IMR-90 (cell line): ENCODE measurements around the gene RNF130. TPM values are rescaled to one million over a fixed set of nuclear protein-coding genes. Genes with fewer than 3 reads are reported as not detected.

Experiments used
- ATAC-seq: fragments of 200-7000 bp; cut with Tn5 transposase; 2 replicates; pipeline ENCODE4 v1.9.1; 2020; ENCODE audit warnings: low read depth, mild to moderate bottlenecking, moderate library complexity
- BruUV-seq: library from RNA; stranded (reverse); fragments of 400-500 nt; replicated peaks from 2 replicates; lab custom pipeline; 2021; lab: Mats Ljungman, UMichigan
- CTCF ChIA-PET: fragments of 300-600 bp; formaldehyde crosslinking; extraction: SDS; loops from one replicate; lab custom pipeline; 2021; ENCODE audit warnings: antibody characterized with exemption; lab: Yijun Ruan, JAX
- POLR2A ChIA-PET: fragments of 300-600 bp; sonication (Branson Sonifier 250); formaldehyde crosslinking; loops from one replicate; lab custom pipeline; 2022; ENCODE audit warnings: antibody characterized with exemption; ENCODE audit not compliant: unreplicated experiment; lab: Charles Lee
- DNase-seq: peaks from one replicate; pipeline ENCODE4 v3.0.0; 2013
- H2AFZ ChIP-seq: replicated peaks from 2 replicates; pipeline ENCODE3; 2013; ENCODE audit warnings: low read length, mild to moderate bottlenecking; ENCODE audit not compliant: poor library complexity
- H2AK5ac ChIP-seq: 2 replicates; pipeline ENCODE4 v1.6.1; 2013; ENCODE audit warnings: low read depth, low read length, inconsistent platforms
- H2AK9ac ChIP-seq: replicated peaks from 2 replicates; pipeline ENCODE3; 2013; ENCODE audit warnings: mild to moderate bottlenecking, low read depth, low read length, moderate library complexity; ENCODE audit not compliant: poor library complexity
- H2BK120ac ChIP-seq: 2 replicates; pipeline ENCODE4 v1.6.1; 2013; ENCODE audit warnings: low read depth, low read length, inconsistent platforms
- H2BK15ac ChIP-seq: 3 replicates; pipeline ENCODE4 v1.6.1; 2013; ENCODE audit warnings: low read depth, low read length, inconsistent platforms
- H2BK20ac ChIP-seq: 2 replicates; pipeline ENCODE4 v1.6.1; 2013; ENCODE audit warnings: low read depth, mild to moderate bottlenecking, inconsistent platforms, low read length, moderate library complexity
- H2BK5ac ChIP-seq: 2 replicates; pipeline ENCODE4 v1.6.1; 2013; ENCODE audit warnings: mild to moderate bottlenecking, low read depth, low read length, inconsistent platforms; ENCODE audit not compliant: poor library complexity, severe bottlenecking
- H3K14ac ChIP-seq: replicated peaks from 2 replicates; pipeline ENCODE4 v1.6.1; 2013; ENCODE audit warnings: low read depth, low read length, inconsistent platforms
- H3K18ac ChIP-seq: 2 replicates; pipeline ENCODE4 v1.6.1; 2013; ENCODE audit warnings: low read depth, low read length, control low read depth
- H3K23ac ChIP-seq: 2 replicates; pipeline ENCODE4 v1.6.1; 2013; ENCODE audit warnings: low read depth, low read length, inconsistent platforms
- H3K27ac ChIP-seq: 2 replicates; pipeline ENCODE4 v1.5.1; 2013; ENCODE audit warnings: mild to moderate bottlenecking, control low read depth, low read length; ENCODE audit not compliant: insufficient read depth
- H3K27me3 ChIP-seq: 2 replicates; pipeline ENCODE4 v1.6.1; 2013; ENCODE audit warnings: low read length; ENCODE audit not compliant: control insufficient read depth, insufficient read depth
- H3K36me3 ChIP-seq: 2 replicates; pipeline ENCODE4 v1.6.1; 2013; ENCODE audit warnings: low read length, mixed read lengths; ENCODE audit not compliant: control insufficient read depth, insufficient read depth
- H3K4ac ChIP-seq: 2 replicates; pipeline ENCODE4 v1.6.1; 2013; ENCODE audit warnings: low read depth, low read length, inconsistent platforms
- H3K4me1 ChIP-seq: 2 replicates; pipeline ENCODE4 v1.6.1; 2013; ENCODE audit warnings: low read length, mixed read lengths; ENCODE audit not compliant: control insufficient read depth, insufficient read depth
- H3K4me2 ChIP-seq: 2 replicates; pipeline ENCODE4 v1.6.1; 2013; ENCODE audit warnings: low read depth, mild to moderate bottlenecking, control low read depth, low read length, moderate library complexity
- H3K4me3 ChIP-seq: 2 replicates; pipeline ENCODE4 v1.5.1; 2013; ENCODE audit warnings: low read depth, mild to moderate bottlenecking, control low read depth, low read length, moderate library complexity; ENCODE audit not compliant: insufficient read depth
- H3K56ac ChIP-seq: 2 replicates; pipeline ENCODE4 v1.6.1; 2013; ENCODE audit warnings: low read length, inconsistent platforms; ENCODE audit not compliant: insufficient read depth; ENCODE audit errors: extremely low read depth
- H3K79me1 ChIP-seq, 2 experiments: 2 replicates each; pipeline ENCODE4 v1.6.1; 2013; ENCODE audit warnings: low read length in 2 of 2, inconsistent platforms in 1 of 2, low read depth in 1 of 2
- H3K9ac ChIP-seq: 2 replicates; pipeline ENCODE4 v1.6.1; 2013; ENCODE audit warnings: low read depth, low read length, control low read depth
- H3K9me1 ChIP-seq: 2 replicates; pipeline ENCODE4 v1.6.1; 2013; ENCODE audit warnings: low read length, inconsistent platforms; ENCODE audit not compliant: insufficient read depth
- H3K9me3 ChIP-seq: 2 replicates; pipeline ENCODE4 v1.6.1; 2013; ENCODE audit warnings: low read length; ENCODE audit not compliant: control insufficient read depth, insufficient read depth
- H4K20me1 ChIP-seq: 2 replicates; pipeline ENCODE4 v1.6.1; 2013; ENCODE audit warnings: low read length, inconsistent platforms; ENCODE audit not compliant: insufficient read depth
- H4K5ac ChIP-seq: 2 replicates; pipeline ENCODE4 v1.6.1; 2013; ENCODE audit warnings: mild to moderate bottlenecking, low read depth, low read length, control low read depth
- H4K8ac ChIP-seq, 2 experiments: 2 replicates each; pipeline ENCODE4 v1.6.1; 2013; ENCODE audit warnings: low read depth in 2 of 2, low read length in 2 of 2, control low read depth in 1 of 2, inconsistent platforms in 1 of 2
- H4K91ac ChIP-seq: 2 replicates; pipeline ENCODE4 v1.6.1; 2013; ENCODE audit warnings: low read depth, low read length, inconsistent platforms; ENCODE audit not compliant: insufficient read depth
- FOS ChIP-seq: fragments of 150-350 bp; IDR thresholded peaks from 2 replicates; pipeline ENCODE4 v1.6.1; 2016; ENCODE audit warnings: low read depth, low read length
- POLR2A ChIP-seq: IDR thresholded peaks from 2 replicates; pipeline ENCODE4 v1.6.1; 2012; ENCODE audit warnings: mild to moderate bottlenecking, low read depth, low read length
- RCOR1 ChIP-seq: IDR thresholded peaks from 2 replicates; pipeline ENCODE4 v1.6.1; 2012; ENCODE audit warnings: mild to moderate bottlenecking, low read length, improper control_type of control experiment; ENCODE audit not compliant: insufficient replicate concordance
- SMC3 ChIP-seq: fragments of 150-350 bp; IDR thresholded peaks from 2 replicates; pipeline ENCODE4 v1.6.1; 2016; ENCODE audit warnings: low read depth, mild to moderate bottlenecking, antibody characterized with exemption, low read length, moderate library complexity
- WGBS, 2 experiments: methylation state at CpG; one replicate each; pipeline versions ENCODE4 v1.1.5 to v1.1.7; 2013; ENCODE audit warnings: missing lambda C conversion rate in 2 of 2; ENCODE audit not compliant: insufficient read length in 1 of 2; ENCODE audit errors: extremely low coverage in 2 of 2; 5-methylcytosine and 5-hydroxymethylcytosine counted together
- dilution Hi-C: fragments of 300-500 bp; cut with HindIII; formaldehyde crosslinking; loops from one replicate; pipeline ENCODE4 v1.14.3; 2018; ENCODE audit warnings: low sequenced_read_pairs; ENCODE audit not compliant: unreplicated experiment
- in situ Hi-C: fragments of 300-500 bp; cut with MboI; formaldehyde crosslinking; loops from 3 replicates; pipeline ENCODE4 v1.14.3; 2019; ENCODE audit warnings: low sequenced_read_pairs, inconsistent platforms, mixed read lengths
- intact Hi-C: fragments of 100-400 bp; cut with micrococcal nuclease; formaldehyde crosslinking; loops from 2 replicates; pipeline ENCODE4 v1.10.0; 2022
- polyA plus RNA-seq, 3 experiments: library from polyadenylated mRNA; depleted of rRNA; stranded (reverse); fragments of >200 nt; gene quantifications; 2 replicates each; pipeline ENCODE4 v1.2.3, GENCODE V29; 2012; ENCODE audit warnings: low replicate concordance in 1 of 3
- total RNA-seq: library from RNA; depleted of rRNA; stranded (reverse); fragments of >200 nt; gene quantifications from 2 replicates; pipeline ENCODE4 v1.2.3, GENCODE V29; 2012
- TF ChIP-seq, protein P1 (sequence below): fragments of 150-350 bp; IDR thresholded peaks from 2 replicates; pipeline ENCODE4 v1.6.1; 2017; ENCODE audit warnings: mild to moderate bottlenecking, antibody characterized with exemption, low read length, low read depth

The RNF130 gene
- total and polyA plus RNA-seq, 2 of the 4 experiments (the other 2 are of a cell fraction) = 12.9 to 21.7 TPM

DNA sequence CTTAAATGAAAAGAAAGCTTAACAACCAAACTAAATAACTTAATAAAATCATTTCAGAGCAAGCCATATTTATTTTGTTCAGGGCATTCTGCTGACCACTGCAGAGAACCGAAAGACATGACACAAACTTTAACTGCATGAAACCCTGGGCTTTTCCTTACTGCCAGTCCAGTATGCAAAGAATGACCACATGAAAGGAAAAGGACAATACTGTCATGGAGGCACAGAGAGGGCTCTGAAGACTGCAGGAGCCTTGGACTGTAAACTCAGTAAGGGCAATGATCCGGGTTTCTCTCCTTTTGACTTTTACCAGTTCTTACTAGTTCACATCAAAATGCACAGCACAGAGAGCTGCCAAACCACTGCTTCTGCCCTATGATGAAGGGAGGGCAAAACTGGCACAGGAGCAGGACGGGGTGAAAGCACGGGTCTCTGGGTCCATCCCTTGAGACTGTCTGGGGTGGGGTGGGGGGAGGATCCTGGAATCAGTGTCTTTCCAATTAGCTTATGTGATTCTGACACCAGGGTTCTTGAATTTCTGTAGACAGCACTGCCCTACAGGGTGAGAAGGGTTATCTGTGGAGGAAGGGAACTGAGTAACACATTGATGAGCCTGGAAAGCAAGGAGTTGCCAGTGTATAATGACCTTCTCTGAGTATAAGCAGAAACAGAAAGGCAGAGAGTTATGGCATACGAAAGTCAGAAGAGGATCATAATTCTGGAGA is 44.7 kb downstream of the RNF130 start:
- ChIA-PET CTCF (no interaction called here), POLR2A (no interaction called here)
- H4K5ac ChIP-seq = no peak overlapping the region
- H2AK5ac ChIP-seq = no peak overlapping the region
- H4K20me1 ChIP-seq = no peaks in the 10 kb centered on the region
- H2AK9ac ChIP-seq = no peak overlapping the region
- no peak overlapping the region for H3K23ac ChIP-seq
- no peak for DNase-seq
- H2BK120ac ChIP-seq = no peak overlapping the region
- H3K9me3 ChIP-seq = no peaks in the 10 kb centered on the region
- H2BK5ac ChIP-seq = no peak overlapping the region
- 0 out of 2 replicates have a peak, but pooled peaks cover 2% of the 10 kb centered on the region for H3K4me1 ChIP-seq
- no peak overlapping the region for H4K91ac ChIP-seq
- H4K8ac ChIP-seq = no peak overlapping the region
- ATAC-seq = no peak; the same call in 1 of the 2 replicates
- intact Hi-C loops = no loop called here
- TF ChIP-seq, protein P1, sequence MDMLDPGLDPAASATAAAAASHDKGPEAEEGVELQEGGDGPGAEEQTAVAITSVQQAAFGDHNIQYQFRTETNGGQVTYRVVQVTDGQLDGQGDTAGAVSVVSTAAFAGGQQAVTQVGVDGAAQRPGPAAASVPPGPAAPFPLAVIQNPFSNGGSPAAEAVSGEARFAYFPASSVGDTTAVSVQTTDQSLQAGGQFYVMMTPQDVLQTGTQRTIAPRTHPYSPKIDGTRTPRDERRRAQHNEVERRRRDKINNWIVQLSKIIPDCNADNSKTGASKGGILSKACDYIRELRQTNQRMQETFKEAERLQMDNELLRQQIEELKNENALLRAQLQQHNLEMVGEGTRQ = no peak
- TF ChIP-seq SMC3 (no peak), FOS (no peak), RCOR1 (no peak), POLR2A (no peak)
- BruUV-seq = no TSS peak
- no peaks in the 10 kb centered on the region for H3K27me3 ChIP-seq
- H2BK20ac ChIP-seq = no peak overlapping the region
- H3K56ac ChIP-seq = no peak overlapping the region
- dilution Hi-C loops = no loop called here
- H3K27ac ChIP-seq = no peak overlapping the region
- no peak overlapping the region for H3K9ac ChIP-seq
- H3K14ac ChIP-seq = 0 out of 2 replicates have a peak overlapping the region, but pooled peaks have one; percentile 5
- in situ Hi-C loops = no loop called here
- no peak overlapping the region for H2AFZ ChIP-seq
- H3K79me1 ChIP-seq = peaks cover 0 to 4% of the 10 kb centered on the region in 2 experiments; a peak in 1 of 4 replicates
- no peak overlapping the region for H2BK15ac ChIP-seq
- H3K18ac ChIP-seq = no peak overlapping the region
- no peak overlapping the region for H3K4me3 ChIP-seq
- no peak overlapping the region for H3K4ac ChIP-seq
- peaks cover 5% of the 10 kb centered on the region for H3K9me1 ChIP-seq
- H3K36me3 ChIP-seq = peaks cover 5% of the 10 kb centered on the region
- 43% methylated on average over 2 of the region's 5 CpGs; no CpG with 5 or more reads in 1 of the 2 experiments for WGBS, 2 experiments
- no peak overlapping the region for H3K4me2 ChIP-seq
